ENCODE data around the gene MYH7B. TPM values are rescaled to one million over a fixed set of nuclear protein-coding genes. Genes with fewer than 3 reads are reported as not detected.

The MYH7B gene
- total and polyA plus RNA-seq, 2 donors (not counting 3 experiments of a cell fraction or from before 2014, with no cell fraction given): 0.03 TPM; not detected in 1

GRCh38 chr20:34997774-34998173, 42.1 kb downstream of the MYH7B start:
- ChIA-PET POLR2A (no interaction called here), CTCF (interaction anchor here (1.6 to 3.4 kb wide), 2 partner anchors 99 to 124 kb away, joined by 3 to 26 read pairs; partner anchors contain the start of gene GGT7)
- DNase-seq (ENCODE audit: low read depth, low spot score) (no peak), FAIRE-seq (no peak)
- no peaks in the 10 kb centered on the region for H3K9me1 ChIP-seq (replicated peaks; ENCODE audit: control insufficient read depth, extremely low read depth, insufficient read depth, low read length)
- H3K27me3 ChIP-seq (ENCODE audit: control insufficient read depth in 2 of 2, insufficient read depth in 2 of 2, low read length in 2 of 2): no peaks in the 10 kb centered on the region
- dilution Hi-C loops (cut with MboI; ENCODE audit: extremely low pct_ligation_motif_present, low sequenced_read_pairs) (no loop called here), intact Hi-C loops (cut with micrococcal nuclease) (no loop called here)
- no peak overlapping the region for H3K9ac ChIP-seq (replicated peaks; ENCODE audit: extremely low read depth, insufficient read depth, low read length)
- H3K9me3 ChIP-seq (replicated peaks; ENCODE audit: control insufficient read depth, insufficient read depth, low read length): no peaks in the 10 kb centered on the region
- H3K4me3 ChIP-seq (replicated peaks in 1 of 3; ENCODE audit: insufficient read depth in 1 of 3, low read depth in 1 of 3, low read length in 3 of 3): no peak overlapping the region
- H3K27ac ChIP-seq (ENCODE audit: insufficient read depth, low read depth, low read length): no peak overlapping the region
- H3K36me3 ChIP-seq (ENCODE audit: control insufficient read depth in 2 of 2, extremely low read depth in 1 of 2, insufficient read depth in 2 of 2, low read length in 2 of 2): peaks cover 0 to 62% of the 10 kb centered on the region in 2 experiments
- no peaks in the 10 kb centered on the region for H3K79me2 ChIP-seq (ENCODE audit: control insufficient read depth, insufficient read depth, low read length)
- no peak overlapping the region for H3K4me2 ChIP-seq (ENCODE audit: insufficient read depth, low read length)
- H3K4me1 ChIP-seq (ENCODE audit: control insufficient read depth, extremely low read depth, insufficient read depth, low read length): no peaks in the 10 kb centered on the region
- BruUV-seq (replicated peaks): no TSS peak
- TF ChIP-seq EZH2 (IDR thresholded peaks at IDR 0.05; ENCODE audit: borderline replicate concordance, low read depth, low read length, severe bottlenecking): no peak
- TF ChIP-seq MYC (IDR thresholded peaks at IDR 0.05; ENCODE audit: low read depth, low read length): no peak
- TF ChIP-seq POLR2AphosphoS5 (IDR thresholded peaks at IDR 0.05; ENCODE audit: insufficient read depth, low read depth, low read length): no peak
- TF ChIP-seq MAX (IDR thresholded peaks at IDR 0.05; ENCODE audit: insufficient read depth, insufficient read length): no peak
- no peak for TF ChIP-seq POLR2A (IDR thresholded peaks at IDR 0.05; ENCODE audit: low read depth, low read length)
- no peak for TF ChIP-seq FOS (IDR thresholded peaks at IDR 0.05; ENCODE audit: borderline replicate concordance, insufficient read depth, low read length)
- TF ChIP-seq CTCF (IDR thresholded peaks at IDR 0.05; ENCODE audit: extremely low read depth in 1 of 2, insufficient read depth in 1 of 2, low read depth in 1 of 2, low read length in 2 of 2): no peak
- TF ChIP-seq GATA2 (IDR thresholded peaks at IDR 0.05; ENCODE audit: insufficient read depth, insufficient read length, low read depth, low read length): no peak
- TF ChIP-seq JUN (IDR thresholded peaks at IDR 0.05; ENCODE audit: borderline replicate concordance, insufficient read depth, insufficient read length, low read depth): no peak
- H2AFZ ChIP-seq (ENCODE audit: low read depth, low read length): no peak overlapping the region
- no peaks in the 10 kb centered on the region for H4K20me1 ChIP-seq (replicated peaks; ENCODE audit: control insufficient read depth, extremely low read depth, insufficient read depth, low read length)
